GM18519 (cell line): ENCODE measurements around the gene FKBP1A.

Experiments
- ATAC-seq: cut with Tn5 transposase; IDR thresholded peaks from one replicate; pipeline ENCODE4 v1.9.1; 2021; ENCODE audit warnings: mild to moderate bottlenecking, moderate library complexity; ENCODE audit not compliant: unreplicated experiment, low FRiP score

Gene FKBP1A

GRCh38 chr20:1392693-1393506, at the start of gene FKBP1A:
FKBP1A (minus strand) TSS chr20:1393054; CDS start chr20:1392998, 56 bp downstream.
- ATAC-seq, result peak; percentile 71

- no peak for ATAC-seq
Measured at GRCh38 chr20:1442304-1442703, 49.5 kb upstream of the FKBP1A start.

- no peak for ATAC-seq
Measured at GRCh38 chr20:1441133-1441532, 48.3 kb upstream of the FKBP1A start.

- no peak for ATAC-seq
Measured at GRCh38 chr20:1440024-1440423, 47.2 kb upstream of the FKBP1A start.

- ATAC-seq, result no peak
Measured at GRCh38 chr20:1438361-1438760, 45.5 kb upstream of the FKBP1A start.

GRCh38 chr20:1437235-1437904, 44.5 kb upstream of the FKBP1A start:
- ATAC-seq, result no peak

GRCh38 chr20:1436263-1436662, 43.4 kb upstream of the FKBP1A start:
- ATAC-seq, result no peak

GRCh38 chr20:1435337-1435699, 42.5 kb upstream of the FKBP1A start:
- no peak for ATAC-seq

- ATAC-seq, result peak; percentile 72
Measured at GRCh38 chr20:1434571-1435336, 41.9 kb upstream of the FKBP1A start.

- no peak for ATAC-seq
Measured at GRCh38 chr20:1431158-1431557, 38.3 kb upstream of the FKBP1A start.

- ATAC-seq, result no peak
Measured at GRCh38 chr20:1430004-1430451, 37.2 kb upstream of the FKBP1A start.

GRCh38 chr20:1429143-1429728, 36.4 kb upstream of the FKBP1A start:
- no peak for ATAC-seq

- no peak for ATAC-seq
Measured at GRCh38 chr20:1427457-1428054, 34.7 kb upstream of the FKBP1A start.

- no peak for ATAC-seq
Measured at GRCh38 chr20:1426231-1426849, 33.5 kb upstream of the FKBP1A start.

GRCh38 chr20:1424336-1424735, 31.5 kb upstream of the FKBP1A start:
- ATAC-seq, result no peak

- no peak for ATAC-seq
Measured at GRCh38 chr20:1423625-1424106, 30.8 kb upstream of the FKBP1A start.

- no peak for ATAC-seq
Measured at GRCh38 chr20:1423206-1423605, 30.4 kb upstream of the FKBP1A start.

- no peak for ATAC-seq
Measured at GRCh38 chr20:1422753-1423152, 29.9 kb upstream of the FKBP1A start.

GRCh38 chr20:1420066-1420465, 27.2 kb upstream of the FKBP1A start:
- ATAC-seq, result no peak

GRCh38 chr20:1418350-1418749, 25.5 kb upstream of the FKBP1A start:
- no peak for ATAC-seq
